Activated CD8-positive, alpha-beta memory T cell treated with anti-CD3 and anti-CD28 coated beads, Interleukin-2, amount 50 U/mL, for 48 hours (primary cell): ENCODE measurements around the gene GNAO1.
"Not testable (repeated sequence)": the region's sequence is repeated elsewhere in the genome, so short reads cannot be mapped to it uniquely, and the experiment has no call there.

Experiments
- DNase-seq: peaks from one replicate; pipeline ENCODE4 v3.0.0-alpha.2; 2020

Gene GNAO1

DNA sequence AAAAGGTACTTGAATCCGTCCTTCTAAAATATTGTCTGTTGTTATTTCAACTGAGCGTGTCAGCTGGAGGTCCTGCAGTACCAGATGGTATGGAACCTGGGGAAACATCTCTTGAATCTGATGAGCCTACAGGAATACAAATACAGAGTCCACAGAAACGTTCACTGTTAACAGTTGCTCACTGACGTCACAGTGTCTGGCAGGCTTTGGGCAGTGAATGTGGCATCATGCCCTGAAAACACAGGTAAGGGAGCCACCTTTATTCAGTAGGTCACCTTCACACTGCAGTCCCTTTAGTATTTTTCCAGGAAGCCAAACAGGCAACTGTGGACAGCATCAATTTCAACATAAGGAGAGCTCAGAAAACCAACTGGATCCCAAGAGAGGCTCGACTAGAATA, 177.9 kb downstream of the GNAO1 start:
- DNase-seq = no peak

DNA sequence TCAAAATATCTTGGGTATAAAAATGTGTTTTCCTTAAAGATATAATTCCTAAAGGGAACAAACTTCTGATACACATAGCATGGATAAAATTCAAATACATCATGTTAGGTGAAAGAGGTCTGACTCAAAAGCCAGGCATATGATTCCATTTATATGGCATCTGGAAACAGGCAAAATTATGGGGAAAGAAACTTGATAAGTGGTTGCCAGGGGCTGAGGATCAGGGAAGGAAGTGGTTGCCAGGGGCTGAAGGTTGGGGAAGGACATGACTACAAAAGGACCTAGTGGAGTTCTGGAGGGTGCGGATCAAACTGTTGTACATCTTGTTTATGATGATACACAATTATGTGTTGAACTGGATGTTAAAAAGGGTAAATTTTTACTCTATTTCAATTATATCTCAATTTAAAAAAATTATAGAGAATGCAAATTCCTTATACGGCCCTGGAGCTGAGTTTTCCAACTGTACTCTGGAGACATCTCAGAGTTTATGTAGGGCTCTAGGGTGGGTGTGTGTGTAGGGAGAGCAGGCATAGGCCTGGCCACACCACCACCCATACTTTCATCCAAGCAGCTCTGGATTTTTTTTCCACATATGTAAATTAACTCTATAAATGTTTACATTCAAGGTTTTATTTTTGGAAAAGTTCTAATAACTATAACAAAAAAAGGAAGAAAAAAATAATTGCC, 179.0 kb downstream of the GNAO1 start:
- DNase-seq = no peak

DNA sequence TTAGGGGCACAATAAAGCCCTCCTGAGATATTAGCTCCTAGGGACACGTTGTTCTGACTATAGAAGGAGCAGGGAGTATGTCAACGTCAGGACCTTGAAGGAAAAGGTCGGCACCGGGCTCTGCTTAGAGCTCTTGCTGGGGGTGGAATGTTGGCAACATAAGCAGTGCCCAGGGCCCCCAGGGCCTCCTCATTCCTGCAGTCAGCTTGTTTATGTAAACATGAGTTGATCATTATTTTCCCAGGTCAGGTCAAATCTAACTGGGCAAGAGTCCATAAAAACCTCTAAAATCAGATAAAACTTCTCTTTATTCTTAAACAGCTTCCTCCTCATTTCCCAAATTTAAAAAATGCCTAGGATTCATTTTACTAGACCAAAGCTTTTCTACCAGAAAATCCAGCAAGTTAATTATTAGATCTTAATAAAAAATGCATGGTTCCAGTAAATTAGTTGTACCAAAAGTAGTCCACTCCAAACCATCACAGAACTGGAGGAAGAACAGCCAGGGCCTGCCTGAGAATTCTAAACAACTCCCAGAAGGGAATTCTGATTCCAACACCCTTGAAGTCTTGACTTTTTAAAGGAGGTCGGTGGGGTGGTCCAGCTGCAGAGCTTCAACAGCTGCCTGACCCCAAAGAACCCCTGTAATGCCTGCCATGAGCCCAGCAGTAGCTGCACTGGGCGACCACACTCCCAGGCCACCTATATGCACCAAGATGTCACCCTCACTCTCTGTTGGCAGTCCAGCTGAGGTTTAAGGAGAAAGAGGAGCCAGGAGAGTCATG, 179.8 kb downstream of the GNAO1 start:
- no peak for DNase-seq

DNA sequence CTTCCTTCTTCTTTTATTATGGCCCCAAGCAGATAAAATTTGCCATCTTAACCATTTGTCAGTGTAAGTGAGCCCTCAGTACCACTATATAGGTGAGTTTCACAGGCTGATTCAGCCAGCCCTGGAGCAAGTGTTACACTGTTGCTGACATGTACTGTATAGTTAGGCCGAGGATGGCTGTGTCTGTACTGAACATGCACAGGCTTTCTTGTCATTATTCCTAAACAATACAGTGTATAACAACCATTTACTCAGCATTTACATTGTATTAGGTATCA, 180.3 kb downstream of the GNAO1 start:
- DNase-seq = no peak

DNA sequence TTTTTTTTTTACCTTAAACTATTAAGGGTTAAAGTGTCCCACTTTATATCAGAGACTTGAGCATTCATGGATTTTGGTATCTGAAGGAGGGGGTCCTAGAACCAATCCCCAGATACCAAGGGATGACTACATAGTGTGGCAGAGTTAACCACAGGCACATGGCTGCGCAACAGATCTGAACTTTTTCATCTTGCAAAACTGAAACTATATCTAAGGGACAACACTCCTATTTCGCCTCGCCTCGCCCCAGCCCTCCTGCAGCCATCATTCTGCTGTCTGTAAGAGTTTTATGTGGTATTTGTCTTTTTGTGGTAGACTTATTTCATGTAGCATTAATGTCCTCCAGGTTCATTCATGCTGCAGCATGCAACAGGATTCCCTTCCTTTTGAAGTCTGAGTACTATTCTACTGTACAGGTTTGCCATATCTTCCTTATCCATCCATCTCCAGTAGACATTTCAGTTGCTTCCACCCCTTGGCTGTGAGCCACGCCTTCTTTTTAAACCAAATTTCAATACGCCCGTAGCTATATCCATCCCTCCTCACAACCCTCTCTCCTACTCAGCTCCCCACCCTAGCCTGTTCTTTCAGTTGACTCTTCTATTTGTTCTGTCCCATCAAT, 180.8 kb downstream of the GNAO1 start:
- DNase-seq = no peak

DNA sequence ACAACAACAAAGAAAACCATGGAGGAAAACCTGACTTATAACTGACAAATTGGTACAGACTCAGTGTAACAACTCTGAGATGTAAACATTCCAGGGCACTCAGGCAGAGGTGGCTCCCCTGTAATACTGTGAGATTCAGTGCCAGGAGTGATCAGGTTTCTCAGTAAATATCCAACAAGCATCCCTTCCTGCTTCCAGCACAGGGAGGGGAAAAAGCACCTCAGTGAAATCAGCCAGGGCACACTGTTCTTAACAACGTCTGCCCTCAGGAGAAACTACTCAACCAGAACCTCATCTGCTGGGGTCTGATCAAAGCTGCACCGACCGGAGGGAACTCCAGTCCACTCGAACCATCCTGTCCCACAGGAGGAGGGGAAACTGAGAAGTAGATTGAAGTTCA, 181.7 kb downstream of the GNAO1 start:
- DNase-seq = no peak

DNA sequence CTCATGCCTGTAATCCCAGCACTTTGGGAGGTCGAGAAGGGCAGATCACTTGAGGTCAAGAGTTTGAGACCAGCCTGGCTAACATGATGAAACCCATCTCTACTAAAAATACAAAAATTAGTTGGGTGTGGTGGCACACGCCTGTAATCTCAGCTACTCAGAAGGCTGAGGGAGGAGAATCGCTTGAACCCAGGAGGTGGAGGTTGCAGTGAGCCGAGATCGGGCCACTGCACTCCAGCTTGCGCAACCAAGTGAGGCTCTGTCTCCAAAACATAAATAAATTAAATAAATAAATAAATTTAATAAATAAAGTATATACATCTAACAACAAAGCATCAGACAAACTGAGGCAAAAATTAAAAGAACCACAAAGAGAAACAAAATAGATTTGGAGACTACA, 184.5 kb downstream of the GNAO1 start:
- not testable (repeated sequence) for DNase-seq

DNA sequence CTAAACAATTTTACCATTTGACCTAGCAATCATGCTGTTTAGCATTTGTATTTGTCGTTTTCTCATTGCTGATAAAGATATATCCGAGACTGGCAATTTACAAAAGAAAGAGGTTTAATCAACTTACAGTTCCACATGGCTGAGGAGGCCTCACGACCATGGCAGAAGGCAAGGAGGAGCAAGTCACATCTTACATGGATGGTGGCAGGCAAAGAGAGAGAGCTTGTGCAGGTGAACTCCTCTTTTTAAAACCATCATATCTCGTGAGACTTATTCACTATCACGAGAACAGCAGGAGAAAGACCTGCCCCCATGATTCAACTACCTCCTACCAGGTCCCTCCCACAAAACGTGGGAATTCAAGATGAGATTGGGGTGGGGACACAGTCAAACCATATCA, 187.8 kb downstream of the GNAO1 start:
- DNase-seq = not testable (repeated sequence)

DNA sequence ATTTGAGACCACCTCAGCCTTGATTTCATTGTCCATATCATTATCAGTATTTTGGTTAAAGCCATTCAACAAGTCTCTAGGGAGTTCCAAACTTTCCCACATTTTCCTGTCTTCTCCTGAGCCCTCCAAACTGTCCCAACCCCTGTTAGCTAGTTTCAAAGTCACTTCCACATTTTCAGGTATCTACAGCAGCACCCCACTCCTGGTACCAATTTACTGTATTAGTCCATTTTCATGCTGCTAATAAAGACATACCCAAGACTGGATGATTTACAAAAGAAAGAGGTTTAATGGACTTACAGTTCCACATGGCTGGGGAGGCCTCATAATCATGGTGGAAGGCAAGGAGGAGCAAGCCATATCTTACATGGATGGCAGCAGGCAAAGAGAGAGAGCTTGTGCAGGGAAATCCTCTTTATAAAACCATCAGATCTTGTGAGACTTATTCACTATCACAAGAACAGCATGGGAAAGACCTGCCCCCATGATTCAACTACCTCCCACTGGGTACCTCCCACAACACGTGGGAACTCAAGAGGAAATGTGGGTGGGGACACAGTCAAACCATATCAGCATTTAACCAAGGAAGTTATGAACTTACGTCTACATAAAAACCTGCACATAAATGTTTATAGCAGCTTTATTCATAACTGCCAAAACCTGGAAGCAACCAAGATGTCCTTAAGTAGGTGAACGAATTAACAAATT, 189.6 kb downstream of the GNAO1 start:
- DNase-seq = not testable (repeated sequence)

DNA sequence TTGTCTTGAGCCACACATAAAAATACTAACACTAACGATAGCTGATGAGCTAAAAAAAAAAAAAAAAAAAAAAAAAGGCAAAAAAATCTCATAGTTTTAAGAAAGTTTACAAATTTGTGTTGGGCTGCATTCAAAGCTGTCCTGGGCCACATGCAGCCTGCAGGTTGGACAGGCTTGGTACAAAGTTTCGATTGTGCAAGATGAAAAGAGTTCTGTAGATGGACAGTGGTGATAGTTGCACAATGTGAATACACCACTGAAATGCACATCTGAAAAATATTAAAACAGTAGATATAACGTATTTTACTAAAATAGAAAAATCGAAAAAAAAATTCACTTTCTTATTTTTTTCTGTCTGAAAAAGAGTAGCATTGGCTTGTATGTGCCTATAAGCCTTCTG, 191.2 kb downstream of the GNAO1 start:
- DNase-seq = no peak

DNA sequence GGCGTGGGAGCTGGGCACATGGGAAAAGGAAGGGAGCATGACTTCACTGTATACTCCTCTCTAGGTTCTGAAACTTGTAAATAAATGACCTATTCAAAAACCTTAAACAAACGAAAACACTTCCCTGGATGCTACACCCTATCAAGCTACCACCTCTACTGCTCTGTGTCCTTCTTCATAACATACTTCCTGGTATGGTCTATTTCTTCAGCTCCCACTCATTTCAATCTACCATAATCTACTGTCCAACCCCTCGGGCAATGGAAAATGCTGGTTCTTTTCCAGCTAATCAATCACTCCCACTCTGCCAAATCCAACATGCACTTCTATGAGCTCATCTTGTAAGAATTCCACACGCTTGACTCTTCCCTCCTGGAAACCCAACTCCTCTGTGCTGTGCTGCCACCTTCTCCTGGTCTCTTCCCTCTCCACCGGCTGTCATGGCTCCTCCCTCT, 191.6 kb downstream of the GNAO1 start:
- no peak for DNase-seq

DNA sequence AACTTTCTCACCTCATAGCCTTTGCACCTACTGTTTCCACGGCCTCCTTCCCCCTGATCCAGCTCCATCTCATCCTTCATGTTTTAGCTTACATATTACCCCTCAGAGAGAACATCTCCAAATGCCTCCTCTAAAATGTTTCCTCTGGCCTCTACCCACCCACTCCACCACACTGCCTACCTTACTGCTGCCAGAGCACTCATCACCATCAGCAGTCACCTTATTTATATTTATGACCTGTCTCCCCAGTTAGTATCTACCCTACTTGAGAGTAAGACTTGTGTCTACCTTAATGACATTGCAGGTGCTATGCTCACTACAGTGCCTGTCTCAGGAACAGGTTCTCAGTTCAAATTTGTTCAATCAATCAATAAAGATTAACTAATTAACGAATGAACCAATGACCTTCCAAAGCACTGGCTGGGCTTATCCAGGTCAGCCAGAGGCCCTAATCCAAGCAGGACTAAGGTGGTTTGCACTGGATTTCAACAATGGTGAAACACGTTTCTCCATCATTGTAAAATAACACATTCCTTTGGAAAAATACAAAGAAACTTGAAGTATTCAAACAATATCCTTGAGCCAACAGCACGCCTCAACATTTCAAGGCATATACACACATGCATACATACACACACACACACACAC, 192.9 kb downstream of the GNAO1 start:
- DNase-seq = no peak

DNA sequence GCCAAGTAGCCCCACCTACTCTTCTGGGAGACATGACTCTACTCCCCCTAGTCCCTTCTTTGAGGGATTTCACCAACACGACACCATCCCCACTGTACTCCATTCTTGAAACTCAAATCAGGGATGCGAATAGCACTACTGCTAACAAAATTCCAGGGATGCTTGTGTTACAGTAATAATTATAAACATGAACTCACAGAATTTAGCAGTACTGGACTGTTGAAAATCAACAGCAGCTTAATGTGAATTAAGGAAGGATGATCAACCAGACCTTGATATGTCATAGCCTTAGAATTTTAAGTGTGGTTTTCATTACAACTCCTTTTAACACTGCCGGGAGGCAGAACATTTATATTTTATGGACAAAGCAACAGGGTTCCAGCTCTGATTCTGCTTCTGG, 196.1 kb downstream of the GNAO1 start:
- no peak for DNase-seq

DNA sequence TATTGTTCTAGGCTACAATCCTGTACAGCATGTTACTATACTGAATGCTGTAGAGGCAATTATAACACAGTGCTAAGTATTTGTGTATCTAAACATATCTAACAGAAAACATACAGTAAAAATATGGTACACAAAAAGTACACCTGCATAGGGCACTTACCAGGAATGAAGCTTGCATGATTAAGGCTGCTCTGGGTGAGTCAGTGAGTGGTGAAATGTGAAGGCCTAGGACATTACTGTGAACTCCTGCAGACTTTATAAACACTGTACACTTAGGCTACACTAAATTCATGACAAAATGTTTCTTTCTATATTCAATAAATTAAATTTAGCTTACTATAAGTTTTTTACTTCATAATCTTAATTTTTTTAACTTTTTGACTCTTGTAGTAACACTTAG, 196.9 kb downstream of the GNAO1 start:
- DNase-seq = no peak

DNA sequence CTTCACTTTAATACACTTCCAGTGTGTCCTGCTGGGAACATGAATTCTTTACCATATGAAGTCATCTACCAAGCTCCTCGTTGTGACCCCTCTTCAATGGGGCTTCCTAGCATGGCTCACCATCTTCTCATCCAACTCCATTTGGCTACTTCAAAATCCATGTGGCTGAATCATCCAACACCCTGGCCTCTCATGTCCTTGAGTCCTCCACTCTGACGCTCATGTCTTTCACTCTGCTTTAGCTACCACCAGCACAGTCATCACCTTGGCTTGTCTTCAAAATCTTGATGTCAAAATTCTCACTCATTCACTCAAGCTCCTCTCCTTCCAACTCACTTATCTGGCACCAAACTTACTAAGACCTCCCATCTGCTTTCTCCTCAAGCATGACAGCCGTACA, 198.3 kb downstream of the GNAO1 start:
- no peak for DNase-seq

DNA sequence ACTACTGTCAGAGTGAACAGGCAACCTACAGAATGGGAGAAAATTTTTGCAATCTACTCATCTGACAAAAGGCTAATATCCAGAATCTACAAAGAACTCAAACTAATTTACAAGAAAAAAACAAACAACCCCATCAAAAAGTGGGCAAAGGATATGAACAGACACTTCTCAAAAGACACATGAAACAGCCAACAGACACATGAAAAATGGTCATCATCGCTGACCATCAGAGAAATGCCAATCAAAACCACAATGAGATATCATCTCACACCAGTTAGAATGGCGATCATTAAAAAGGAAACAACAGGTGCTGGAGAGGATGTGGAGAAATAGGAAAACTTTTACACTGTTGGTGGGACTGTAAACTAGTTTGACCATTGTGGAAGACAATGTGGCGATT, 205.4 kb downstream of the GNAO1 start:
- DNase-seq = not testable (repeated sequence)

DNA sequence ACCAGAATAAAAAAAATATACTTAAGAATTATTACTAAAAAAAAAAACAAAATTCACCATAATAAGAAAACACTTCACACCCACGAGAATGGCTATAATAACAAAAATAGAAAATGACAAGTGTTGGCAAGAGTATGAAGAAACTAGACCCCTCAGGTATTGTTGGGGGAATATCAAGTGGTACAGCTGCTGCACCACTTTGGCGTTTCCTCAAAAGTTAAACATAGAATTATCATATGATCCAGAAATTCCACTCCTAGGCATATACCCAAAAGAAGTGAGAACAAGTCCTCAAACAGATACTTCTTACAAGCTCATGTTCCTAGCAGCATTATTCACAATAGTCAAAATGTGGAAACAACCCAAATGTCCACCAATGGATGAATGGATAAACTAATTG, 207.8 kb downstream of the GNAO1 start:
- no peak for DNase-seq

DNA sequence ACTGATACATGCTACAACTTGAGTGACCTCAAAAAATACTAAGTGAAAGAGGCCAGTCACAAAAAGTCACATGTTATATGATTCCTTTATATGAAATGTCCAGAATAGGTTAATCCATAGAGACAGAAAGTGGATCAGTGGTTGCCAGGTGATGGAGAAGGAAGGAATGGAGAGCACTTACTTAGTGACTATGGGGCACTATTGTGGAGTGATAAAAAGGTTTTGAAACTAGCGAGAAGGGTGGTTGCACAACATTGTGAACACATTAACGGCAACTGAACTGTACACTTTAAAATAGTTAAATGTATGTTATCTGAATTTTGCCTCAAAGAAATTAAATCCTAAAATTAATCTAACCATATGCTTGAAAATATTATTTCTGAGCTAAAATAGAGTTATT, 208.2 kb downstream of the GNAO1 start:
- DNase-seq = no peak

DNA sequence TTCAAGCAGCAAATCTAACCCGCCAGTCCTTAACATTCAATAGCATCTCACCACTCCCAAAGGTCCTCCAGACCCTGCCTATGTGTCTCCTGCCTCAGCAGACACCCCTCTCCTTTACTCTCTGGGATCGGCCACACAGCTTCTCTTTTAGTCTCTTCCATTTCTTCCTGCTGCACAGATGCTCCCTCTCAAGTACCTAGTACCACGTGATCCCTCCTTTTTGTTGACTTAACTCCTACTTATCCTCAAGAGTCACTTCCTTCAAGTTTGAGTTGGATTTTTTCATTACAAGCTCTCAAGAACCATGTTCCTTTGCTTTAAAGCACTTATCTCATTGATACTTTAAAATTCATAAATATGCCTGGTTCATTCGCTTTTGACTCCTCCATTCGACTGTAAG, 209.2 kb downstream of the GNAO1 start:
- no peak for DNase-seq

DNA sequence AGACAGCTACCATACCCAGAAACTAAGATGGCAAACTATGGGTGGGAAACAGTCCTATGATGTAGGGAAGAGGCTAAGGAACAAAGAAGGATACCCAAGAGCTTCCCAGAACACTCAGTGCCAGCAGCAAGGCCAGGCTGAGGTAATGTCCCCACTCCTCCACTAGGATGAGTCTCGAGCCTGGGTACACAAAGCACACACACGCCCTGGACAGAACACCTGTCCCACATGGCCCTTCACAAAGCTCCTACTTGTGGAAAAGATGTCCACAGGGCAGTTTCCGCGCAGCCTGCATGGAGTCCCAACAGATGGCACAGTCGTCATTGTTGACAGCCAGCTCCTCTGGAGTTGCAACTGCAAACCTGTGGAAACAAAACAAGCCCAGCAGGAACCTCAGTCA, 210.2 kb downstream of the GNAO1 start:
- no peak for DNase-seq

DNA sequence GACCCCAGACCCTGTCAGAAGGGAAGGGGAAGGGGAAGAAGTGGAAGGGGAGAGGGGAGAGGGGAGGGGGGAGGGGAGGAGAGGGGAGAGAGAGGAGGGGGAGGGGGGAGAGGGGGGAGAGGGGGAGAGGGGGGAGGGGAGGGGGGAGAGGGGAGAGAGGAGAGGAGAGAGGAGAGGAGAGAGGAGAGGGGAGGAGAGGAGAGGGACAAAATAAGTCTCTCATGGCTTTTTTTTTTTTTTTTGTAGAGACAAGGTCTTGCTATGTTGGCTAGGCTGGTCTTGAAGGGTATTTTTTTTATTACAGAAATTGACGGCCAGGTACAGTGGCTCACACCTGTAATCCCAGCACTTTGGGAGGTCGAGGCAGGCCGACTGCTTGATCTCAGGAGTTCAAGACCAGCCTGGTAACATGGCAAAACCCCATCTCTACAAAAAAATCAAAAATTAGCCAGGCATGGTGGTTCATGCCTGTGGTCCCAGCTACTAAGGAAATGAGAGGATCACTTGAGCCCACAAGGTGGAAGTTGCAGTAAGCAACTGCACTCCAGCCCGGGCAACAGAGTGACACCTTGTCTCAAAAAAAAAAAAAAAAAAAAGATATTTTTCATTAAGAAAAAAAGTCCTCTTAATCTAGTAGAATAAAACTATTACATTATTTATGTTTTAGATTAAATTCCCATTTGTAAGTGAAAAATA, 214.8 kb downstream of the GNAO1 start:
- no peak for DNase-seq
